ENCODE data around the gene CSMD2. TPM values are rescaled to one million over a fixed set of nuclear protein-coding genes. Genes with fewer than 3 reads are reported as not detected.

CSMD2 gene
- total and polyA plus RNA-seq, 12 donors, result 0.35 to 5.1 (median 1.5) TPM

DNA sequence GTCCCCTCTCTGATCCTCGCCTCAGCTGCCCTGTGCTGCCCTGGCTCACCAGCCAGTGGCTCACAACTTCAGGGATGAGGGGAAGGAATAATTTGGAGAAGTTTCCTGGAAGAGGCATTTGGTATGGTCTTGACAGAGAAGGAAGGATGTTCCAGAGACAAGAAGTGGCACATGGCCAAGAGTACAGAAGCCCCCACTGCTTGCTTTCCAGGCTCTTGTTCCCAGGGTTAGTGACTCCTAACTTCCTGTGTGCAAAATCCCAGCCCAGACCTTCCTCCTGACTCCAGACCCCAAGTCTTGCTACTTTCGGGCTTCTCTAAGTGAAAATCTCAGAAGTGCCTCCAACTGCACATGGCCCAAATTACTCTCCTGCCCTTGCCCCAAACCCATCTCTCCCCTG lies 215.5 kb downstream of the CSMD2 start:
- H3K36me3 ChIP-seq (replicated peaks in 1 of 2), result no peaks in the 10 kb centered on the region
- DNase-seq, result no peak
- 69 to 89% (median 83%) methylated on average over 2 of the region's 2 CpGs for WGBS, 4 donors
- intact Hi-C loops (cut with DNase I), result no loop called here
- H3K27ac ChIP-seq, result no peak overlapping the region
- no peaks in the 10 kb centered on the region for H3K27me3 ChIP-seq
- no peak overlapping the region for H3K4me3 ChIP-seq
- no peaks in the 10 kb centered on the region for H3K9me3 ChIP-seq (replicated peaks in 1 of 3)
- TF ChIP-seq, protein P1, sequence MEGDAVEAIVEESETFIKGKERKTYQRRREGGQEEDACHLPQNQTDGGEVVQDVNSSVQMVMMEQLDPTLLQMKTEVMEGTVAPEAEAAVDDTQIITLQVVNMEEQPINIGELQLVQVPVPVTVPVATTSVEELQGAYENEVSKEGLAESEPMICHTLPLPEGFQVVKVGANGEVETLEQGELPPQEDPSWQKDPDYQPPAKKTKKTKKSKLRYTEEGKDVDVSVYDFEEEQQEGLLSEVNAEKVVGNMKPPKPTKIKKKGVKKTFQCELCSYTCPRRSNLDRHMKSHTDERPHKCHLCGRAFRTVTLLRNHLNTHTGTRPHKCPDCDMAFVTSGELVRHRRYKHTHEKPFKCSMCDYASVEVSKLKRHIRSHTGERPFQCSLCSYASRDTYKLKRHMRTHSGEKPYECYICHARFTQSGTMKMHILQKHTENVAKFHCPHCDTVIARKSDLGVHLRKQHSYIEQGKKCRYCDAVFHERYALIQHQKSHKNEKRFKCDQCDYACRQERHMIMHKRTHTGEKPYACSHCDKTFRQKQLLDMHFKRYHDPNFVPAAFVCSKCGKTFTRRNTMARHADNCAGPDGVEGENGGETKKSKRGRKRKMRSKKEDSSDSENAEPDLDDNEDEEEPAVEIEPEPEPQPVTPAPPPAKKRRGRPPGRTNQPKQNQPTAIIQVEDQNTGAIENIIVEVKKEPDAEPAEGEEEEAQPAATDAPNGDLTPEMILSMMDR (IDR thresholded peaks at IDR 0.05), result no peak
- H3K4me1 ChIP-seq (replicated peaks in 1 of 2), result no peaks in the 10 kb centered on the region

DNA sequence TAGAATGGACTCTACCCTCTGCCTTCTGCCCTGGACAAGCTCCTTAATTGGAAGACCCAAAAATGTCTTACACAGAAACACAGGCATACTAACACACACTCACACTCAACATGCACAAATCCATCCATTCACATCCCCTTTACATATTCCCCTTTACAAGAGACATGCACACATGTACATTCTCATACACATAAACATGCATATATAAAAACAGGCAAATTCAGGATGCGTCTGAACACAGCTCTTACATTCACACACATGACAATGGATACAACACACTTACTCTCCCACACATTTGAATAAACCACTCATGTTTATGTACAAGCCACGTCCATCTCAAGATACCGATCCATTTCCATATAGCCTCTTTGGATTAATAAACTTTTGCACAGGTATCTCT lies 216.7 kb downstream of the CSMD2 start:
- 91 to 95% (median 93%) methylated on average over 3 of the region's 3 CpGs for WGBS, 4 donors
- TF ChIP-seq POLR2A (IDR thresholded peaks at IDR 0.05), result no peak
- TF ChIP-seq, protein P1 (IDR thresholded peaks at IDR 0.05), result no peak
- H3K9me3 ChIP-seq (replicated peaks in 1 of 3), result no peaks in the 10 kb centered on the region
- no peak overlapping the region for H3K4me3 ChIP-seq
- no peak overlapping the region for H3K27ac ChIP-seq
- no peaks in the 10 kb centered on the region for H3K36me3 ChIP-seq (replicated peaks in 1 of 2)
- intact Hi-C loops (cut with DNase I), result no loop called here
- H3K4me1 ChIP-seq (replicated peaks in 1 of 2), result no peaks in the 10 kb centered on the region
- DNase-seq, result no peak
- H3K27me3 ChIP-seq, result no peaks in the 10 kb centered on the region

DNA sequence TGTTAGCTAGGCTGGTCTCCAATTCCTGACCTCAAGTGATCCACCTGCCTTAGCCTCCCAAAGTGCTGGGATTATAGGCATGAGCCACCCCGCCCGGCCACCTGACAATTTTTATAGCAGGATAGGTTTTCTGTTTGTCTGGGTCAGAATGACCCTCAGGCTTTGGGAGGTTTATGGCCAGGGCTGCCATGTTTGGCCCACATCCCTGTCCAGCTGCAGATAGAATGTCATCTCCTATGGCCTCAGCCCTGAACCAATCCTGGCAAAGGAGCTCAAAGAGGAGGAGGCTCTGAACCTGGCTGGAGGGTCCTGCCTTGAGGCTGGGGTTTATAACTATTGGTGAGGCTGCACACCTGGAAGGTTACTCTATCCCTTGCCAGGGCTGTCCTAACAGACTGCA lies 218.2 kb downstream of the CSMD2 start:
- no peak for TF ChIP-seq POLR2A (IDR thresholded peaks at IDR 0.05)
- TF ChIP-seq, protein P1 (IDR thresholded peaks at IDR 0.05), result no peak
- Histone ChIP-seq H3K36me3 (replicated peaks in 1 of 2) (no peaks in the 10 kb centered on the region), H3K4me1 (replicated peaks in 1 of 2) (no peaks in the 10 kb centered on the region), H3K9me3 (replicated peaks in 1 of 3) (no peaks in the 10 kb centered on the region), H3K27me3 (no peaks in the 10 kb centered on the region), H3K4me3 (no peak overlapping the region), H3K27ac (no peak overlapping the region)
- DNase-seq, result no peak
- 88 to 100% (median 97%) methylated on average over 2 of the region's 2 CpGs for WGBS, 4 donors
- intact Hi-C loops (cut with DNase I), result no loop called here

DNA sequence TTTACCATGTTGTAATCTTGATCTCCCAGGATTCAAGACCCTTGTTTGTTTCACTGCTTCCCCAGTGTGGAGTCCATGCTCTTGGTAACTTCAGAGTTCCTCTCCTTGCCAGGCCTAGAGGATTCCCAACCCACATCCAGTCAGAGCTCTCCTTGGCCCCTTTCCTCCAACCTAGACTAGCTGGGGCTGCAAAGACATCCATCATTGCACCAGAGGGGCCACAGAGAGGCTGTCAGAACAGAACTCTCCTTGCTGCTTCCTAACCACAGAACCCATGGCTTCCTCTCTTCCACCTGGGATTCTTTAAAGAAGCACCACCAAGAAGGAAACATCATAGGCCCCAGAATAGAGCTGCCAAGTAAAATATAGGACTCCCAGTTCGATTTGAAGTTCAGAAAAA lies 220.2 kb downstream of the CSMD2 start:
- Histone ChIP-seq H3K36me3 (replicated peaks in 1 of 2) (no peaks in the 10 kb centered on the region), H3K27ac (no peak overlapping the region), H3K4me1 (replicated peaks in 1 of 2) (no peaks in the 10 kb centered on the region), H3K9me3 (replicated peaks in 1 of 3) (no peaks in the 10 kb centered on the region), H3K4me3 (no peak overlapping the region), H3K27me3 (no peaks in the 10 kb centered on the region)
- 45 to 70% (median 57%) methylated on average over 1 of the region's 1 CpG for WGBS, 4 donors
- no peak for DNase-seq
- TF ChIP-seq, protein P1 (IDR thresholded peaks at IDR 0.05), result no peak
- no peak for TF ChIP-seq POLR2A (IDR thresholded peaks at IDR 0.05)
- intact Hi-C loops (cut with DNase I), result no loop called here
